ENCODE results near the gene AGAP1.

The AGAP1 gene

DNA sequence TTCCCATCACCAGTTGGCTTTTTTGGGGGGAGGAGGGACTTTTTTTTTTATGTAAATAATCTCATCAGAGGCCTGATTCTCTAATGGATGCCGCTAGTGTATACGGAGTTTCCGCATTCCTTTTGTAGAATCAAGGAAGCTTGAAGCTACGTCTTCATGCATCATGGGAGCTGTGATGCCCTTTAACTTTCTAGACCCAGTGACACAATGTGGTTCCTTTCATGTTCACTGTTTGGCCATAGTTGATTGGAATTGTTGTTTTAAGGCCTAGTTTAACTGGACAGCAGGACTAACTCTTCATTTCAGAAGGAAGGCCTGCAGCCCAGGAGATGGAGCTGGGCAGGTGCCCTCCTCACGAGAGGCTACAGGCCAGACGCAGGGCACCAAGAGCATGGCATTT is 287.9 kb downstream of the AGAP1 start:
- no peak for DNase-seq

DNA sequence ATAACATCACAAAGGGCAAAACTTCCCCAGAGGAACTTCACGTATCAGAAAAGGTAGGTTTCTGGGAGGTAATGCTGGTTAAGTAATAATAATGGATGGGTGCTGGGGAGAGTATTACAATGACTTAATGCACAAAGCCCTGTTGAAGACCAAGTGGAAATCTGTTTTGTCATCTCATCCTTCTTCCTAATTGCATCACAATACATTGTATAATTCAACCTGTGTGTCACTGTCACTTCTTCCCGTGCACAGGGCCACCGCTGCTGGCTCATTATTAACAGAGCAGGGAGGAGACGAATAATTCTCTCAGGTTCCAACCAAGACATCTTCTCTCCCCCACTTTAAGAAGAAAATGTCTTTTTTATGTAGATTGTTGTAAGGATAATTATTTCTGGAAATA is 290.9 kb downstream of the AGAP1 start:
- DNase-seq = no peak

DNA sequence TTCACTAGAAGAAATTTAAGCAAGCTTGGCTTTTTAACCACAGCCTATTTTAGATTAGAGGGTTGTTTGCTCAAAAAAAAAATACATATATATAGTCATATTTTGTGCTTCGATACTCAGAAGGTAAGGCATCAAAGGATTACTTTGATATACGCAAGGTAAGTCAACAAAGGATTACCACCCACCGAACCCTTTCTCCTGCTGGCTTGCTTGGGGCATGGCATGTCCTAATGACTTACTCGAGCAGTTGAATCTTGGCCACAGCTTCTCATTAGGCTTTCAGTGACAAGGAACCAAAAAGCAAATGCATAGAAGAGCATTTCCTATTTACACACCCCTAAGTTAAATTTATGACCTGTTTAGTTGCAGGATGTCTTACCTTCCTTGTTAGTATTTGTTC is 295.7 kb downstream of the AGAP1 start:
- DNase-seq = no peak

DNA sequence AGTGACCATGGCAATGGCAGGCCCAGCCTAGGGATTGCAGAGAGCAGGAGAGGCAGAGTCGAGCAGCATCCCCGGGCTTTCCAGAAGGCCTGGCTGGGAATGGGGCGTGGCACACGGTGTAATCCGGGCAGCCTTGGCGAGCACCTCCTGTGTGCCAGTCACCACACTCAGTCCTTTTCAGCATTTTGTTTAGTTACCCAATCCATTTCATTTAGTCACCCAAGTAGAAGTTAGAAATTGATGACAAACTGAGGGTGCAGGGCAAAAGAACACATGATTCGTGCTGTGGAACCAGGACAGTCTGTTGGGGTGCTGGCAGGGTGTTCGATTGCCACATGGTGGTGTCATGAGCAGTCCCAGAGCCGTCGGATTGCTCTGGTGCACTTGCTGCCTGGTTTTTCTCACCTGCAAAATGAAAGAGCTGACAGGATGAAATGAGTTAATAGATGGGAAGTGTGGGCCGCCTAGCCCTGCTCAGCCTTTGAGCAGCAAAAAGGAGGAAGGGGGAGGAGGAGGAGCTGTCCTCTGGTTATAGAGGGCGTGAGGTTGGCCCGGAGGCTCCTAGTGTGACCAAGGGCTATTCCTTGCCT is 299.4 kb downstream of the AGAP1 start:
- DNase-seq = no peak

DNA sequence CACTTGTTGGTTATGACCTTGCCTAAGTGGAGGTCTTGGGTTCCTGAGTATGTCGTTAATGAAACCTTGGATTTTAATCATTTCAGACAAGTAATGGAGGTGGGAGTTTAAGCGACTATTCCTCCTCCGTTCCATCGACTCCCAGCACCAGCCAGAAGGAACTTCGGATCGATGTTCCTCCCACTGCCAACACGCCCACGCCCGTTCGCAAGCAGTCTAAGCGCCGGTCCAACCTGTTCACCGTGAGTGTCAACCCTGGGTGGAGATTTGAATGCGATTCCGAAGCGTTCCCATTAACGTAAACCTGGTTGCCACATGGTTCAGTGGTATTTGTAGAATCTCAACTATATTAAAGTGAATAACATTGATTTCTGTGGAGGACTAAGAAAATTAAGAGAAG is 305.4 kb downstream of the AGAP1 start:
- DNase-seq = no peak

DNA sequence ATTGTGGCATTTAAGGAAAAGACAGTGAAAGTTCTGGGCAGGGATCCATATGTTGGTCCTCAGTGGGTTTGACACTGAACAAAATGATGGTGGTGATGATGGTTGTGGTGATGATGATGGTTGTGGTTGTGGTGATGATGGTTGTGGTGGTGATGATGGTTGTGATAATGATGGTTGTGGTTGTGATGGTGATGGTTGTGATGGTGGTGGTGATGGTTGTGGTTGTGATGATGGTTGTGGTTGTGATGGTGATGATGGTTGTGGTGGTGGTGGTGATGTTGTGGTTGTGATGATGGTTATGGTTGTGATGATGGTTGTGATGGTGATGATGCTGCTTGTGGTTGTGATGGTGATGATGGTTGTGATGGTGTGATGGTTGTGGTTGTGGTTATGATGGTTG is 308.7 kb downstream of the AGAP1 start:
- no peak for DNase-seq

DNA sequence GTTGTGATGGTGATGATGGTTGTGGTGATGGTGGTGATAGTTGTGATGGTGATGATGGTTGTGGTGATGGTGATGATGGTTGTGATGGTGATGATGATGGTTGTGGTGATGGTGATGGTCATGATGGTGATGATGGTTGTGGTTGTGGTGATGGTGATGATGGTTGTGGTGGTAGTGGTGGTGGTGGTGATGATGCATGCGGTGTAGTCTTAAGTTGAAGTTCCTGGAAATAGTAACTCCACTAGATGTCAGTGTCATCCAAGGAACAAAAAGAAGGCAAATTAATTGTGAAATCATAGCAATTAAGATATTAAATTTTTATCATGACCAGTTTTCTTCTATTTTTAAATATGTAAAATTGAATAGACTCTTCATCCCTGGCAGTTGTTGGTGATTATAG is 309.2 kb downstream of the AGAP1 start:
- DNase-seq = no peak

DNA sequence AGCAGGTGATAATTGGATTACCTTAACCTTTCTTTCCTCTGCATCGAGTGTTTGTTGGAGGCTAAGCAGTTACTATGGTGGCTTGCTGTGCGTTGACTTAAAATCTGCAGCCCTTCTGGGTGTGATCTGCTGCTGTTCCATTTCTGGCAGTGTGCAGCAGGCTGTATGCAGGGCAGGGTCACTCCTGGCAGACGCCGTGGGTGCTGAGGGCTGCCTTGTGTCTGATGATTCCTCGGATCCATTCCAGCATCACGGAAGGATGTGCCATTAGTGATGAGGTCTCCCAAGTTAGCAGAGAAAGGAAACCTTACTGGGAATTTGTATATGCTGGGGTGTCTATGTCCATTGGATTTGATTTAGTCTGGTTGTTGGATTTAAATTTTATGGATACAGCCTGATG is 310.8 kb downstream of the AGAP1 start:
- DNase-seq = no peak

DNA sequence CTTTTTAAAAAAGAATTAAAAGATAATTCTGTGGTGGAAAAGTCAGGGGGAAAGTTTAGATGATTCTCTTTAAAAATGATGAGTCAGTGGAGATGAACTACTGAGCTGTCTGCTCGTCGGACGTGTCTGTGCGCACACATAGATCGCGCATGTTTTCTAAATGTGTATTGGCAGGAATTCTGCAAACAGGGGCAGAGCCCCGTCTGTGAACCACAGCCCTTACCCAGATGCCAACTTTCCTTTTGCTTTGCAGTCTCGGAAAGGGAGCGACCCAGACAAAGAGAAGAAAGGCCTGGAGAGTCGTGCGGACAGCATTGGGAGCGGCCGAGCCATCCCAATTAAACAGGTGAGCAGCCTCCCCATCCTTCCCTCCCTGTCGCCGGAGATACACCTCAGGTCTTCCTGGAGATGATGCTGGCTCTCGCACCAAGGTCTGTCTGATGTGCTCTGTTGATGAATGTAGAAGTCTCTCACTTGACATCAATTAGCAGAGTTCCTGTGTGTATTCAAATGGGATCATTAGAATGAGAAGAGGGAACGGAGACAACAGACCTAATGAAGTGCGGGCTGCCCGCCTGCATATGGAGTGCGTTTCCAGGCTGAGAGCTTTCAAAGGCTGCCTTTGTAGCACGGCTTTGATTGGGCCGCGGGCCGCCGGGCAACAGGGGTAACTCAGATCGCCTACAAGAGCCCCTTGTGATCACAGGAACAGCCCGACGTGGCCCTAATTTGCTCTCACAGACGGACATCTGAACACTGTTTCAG is 313.3 kb downstream of the AGAP1 start:
- DNase-seq = peak; percentile 70

DNA sequence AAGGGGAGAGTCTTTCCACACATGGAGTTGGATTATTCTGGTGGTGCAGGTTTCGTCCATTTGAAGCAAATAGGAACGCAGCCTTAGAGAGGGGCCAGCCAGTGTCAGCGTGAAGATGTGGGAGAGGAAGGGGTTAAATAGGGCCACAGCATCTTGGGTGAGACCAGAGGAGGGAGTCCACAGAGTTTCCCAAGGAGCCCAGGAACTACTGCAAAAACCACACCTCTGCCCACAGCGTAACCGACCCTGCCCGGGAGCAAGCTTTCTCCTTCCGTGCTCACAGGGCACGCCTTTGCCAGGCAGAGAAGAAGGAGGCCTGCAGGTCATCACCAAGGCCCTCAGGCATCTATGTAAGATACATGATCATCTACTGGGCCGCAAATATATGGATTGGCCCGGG is 314.5 kb downstream of the AGAP1 start:
- DNase-seq = no peak

DNA sequence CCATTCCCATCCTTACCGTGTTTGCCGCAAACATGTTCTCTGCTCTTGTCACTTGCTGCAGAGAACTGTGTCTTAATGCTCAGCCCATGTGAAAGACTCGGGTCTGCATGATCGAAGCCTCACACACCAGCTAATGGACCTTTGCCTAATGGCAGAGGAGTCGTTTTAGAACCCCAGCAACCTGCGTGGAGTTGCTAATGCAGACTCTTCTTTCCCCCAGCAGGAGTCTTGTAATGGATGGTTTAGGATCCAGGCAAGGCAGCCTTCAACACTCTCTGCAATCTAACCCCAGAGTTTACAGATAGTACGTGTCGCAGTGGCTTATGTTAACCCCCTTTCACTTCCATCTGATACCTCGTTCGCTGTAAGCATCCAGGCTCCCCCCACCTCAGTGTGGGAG is 316.4 kb downstream of the AGAP1 start:
- DNase-seq = no peak

DNA sequence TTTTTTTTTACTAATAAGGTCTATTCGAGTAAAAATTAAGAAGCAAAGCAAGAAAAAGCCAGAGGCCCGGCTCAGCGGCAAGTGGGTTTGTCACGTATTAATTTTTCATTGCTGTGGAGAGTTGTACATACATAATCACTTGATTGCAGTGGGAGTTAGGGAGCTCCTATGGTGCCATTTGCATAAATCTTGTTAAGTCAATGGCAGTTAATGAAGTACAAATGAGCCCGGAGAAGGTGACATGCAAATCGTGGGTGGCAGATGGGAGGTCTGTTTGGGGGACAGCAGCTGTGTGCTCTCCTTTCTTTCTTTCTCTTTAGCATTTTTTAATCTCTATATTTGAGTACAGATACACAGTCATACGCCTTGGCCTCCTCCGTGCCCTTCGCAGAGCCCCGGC is 317.0 kb downstream of the AGAP1 start:
- no peak for DNase-seq

DNA sequence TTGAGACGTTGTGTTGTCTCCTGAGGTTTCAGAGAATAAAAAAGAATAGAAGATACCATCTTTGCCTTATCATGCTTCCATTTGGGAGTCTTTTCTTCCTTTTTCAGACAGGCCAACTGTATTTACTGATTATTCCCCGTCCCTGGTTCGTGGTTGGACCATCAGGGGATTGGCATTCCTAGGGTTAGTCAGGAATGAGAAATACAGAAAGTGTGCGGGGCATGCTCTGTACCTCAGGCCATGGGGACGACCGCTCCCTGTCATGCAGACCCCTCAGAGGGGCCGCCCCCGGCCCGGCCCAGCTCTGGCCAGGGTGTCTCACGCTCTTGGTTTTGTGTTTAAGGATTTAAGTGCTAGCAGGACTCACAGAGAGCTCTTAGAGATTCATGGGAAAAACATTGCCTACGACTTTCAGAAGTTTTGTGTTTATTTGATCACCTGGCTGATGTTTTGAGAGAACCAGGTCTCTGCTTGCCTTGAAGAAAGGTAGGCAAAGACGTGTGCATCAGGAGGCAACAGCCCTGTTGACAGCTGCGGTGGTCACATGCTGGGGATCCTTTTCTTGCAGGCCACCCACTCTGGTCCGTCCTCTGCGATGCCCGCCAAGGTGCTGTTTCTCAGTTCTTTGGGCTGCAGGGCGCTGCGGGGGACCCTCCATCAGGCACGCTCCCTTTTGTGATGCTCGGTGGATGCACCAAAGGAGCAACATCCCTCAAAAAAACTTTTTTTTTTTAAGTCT is 317.8 kb downstream of the AGAP1 start:
- DNase-seq = no peak

DNA sequence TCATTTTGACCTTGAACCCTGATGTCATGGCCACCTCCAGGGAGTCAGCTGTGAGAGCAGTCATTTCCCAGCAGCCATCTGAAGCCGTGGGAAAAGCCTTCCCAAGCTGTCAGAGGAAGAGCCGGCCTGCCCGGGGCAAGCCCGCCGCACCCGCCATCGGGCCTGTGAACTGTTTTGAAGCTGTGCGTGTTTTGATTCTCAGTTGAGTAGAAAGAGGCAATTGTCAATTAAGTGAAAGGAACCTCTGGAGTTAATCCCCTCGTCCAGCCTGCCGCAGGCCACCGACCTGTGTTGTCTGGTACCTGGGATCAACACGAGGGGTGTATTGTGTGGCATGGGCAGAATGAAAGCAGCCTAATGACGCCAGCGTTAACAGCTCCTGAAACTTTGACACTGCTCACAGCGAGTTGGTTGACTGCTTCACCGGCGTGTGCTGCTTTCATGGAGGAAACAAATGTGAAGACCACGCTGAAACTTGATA is 318.4 kb downstream of the AGAP1 start:
- DNase-seq = peak; percentile 49

DNA sequence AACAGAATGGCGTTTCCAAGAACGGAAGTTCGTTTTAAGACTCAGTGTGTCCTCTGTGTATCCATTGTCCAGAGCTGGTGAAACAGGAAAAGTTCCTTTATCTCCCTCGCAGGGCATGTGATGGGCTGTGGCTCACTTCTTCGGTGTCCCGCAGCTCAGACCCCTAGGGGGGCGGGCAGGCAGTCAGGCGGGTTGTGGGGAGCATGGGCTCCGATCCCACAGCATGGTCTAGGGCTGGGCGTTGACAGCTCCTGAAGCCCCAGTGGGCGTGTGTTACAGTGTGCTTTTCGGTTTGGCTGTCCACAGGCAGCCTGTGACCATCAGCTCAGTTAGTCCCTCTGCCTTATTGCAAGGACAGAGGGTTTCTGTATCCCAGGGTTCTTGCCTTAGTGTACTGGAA is 319.6 kb downstream of the AGAP1 start:
- no peak for DNase-seq

DNA sequence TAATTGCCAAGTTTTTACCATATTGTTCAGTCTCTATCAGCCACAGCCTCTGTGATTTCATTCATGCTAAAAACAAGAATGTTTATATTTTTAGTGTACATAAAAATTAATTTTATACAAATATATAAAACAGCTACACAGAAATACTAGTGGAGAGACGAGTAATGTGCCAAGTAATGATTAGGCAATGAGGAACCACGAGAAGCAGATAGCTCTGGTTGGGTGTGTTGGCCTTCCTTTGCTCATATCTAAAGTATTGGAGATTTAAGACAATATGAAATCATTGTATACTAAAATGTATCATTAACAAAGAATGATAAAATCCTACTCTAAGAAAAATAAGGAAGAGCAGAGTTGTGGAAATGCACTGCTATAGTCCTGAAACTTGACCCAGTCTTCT is 326.7 kb downstream of the AGAP1 start:
- no peak for DNase-seq

DNA sequence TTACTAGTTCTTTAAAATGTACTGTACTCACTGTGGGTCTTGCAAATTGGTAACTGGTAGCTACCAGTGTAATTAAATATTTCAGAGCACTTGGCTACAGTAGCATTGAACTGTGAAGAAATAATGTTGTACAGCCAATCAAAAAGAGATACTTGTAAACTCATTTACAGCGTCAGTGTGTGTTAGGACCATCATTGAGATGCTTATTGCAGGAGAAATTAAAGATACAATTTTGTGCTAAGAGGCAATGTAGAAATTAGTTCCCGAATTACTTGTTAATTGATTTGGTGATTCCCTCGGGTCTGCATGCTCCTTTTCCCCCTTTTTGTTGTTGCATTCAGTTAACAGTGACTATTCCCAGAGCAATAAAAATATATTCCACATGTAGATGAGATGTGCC is 330.5 kb downstream of the AGAP1 start:
- DNase-seq = no peak

DNA sequence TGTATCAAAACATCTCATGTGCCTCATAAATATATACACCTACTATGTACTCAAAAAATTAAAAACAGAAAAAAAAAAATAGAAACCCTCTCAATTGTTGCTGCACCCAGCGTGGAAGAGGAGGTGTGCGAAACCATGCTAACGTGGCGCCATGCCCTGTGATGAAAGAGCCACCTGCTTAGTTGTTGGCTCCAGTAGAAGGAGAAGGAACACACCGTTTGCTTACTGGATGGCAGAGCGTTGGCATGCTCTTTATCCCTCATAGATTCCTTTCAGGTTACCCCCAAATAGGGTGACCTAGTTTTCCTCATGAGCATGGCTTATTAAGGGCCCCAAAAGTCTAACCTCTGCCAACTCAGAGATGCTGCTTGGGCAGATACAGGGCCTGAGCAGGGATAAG is 332.1 kb downstream of the AGAP1 start:
- no peak for DNase-seq

DNA sequence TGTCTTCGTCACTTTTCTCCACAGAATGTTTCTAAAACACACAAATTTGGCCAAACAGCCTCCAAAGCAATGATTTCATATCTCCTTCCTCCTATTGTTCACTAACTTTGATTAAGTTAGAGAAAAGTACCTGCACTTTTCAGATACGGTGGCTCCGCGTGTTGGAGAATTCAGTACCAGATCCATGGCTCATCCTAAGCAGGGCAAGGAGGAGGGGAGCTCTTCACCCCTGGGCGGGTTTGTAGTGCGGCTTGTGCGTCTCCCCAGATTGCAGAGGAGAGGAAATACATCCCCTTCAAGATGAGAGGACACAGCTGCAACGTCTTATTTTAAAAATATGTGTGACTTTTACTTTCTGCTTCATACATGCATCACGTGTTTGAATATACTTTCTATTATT is 333.0 kb downstream of the AGAP1 start:
- no peak for DNase-seq

DNA sequence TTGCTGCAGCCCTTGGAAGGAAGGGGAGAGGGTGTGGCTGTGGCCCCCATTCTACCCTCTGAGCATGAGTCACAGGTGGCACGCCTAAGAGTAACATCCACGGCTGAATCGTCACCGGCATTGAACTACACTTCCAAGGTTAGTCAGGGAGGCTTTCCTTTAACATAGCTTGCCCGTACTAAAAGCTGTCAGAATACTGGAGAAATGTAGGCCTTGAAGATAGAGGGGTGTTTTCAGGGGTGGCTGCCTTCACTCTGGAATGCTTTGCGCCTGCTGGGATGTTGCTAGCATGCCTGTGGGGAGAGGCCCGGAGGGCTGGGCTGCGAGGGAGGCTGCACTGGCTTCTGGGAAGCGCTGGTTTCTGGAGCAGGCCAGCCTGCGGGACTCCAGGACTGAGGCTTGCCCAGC is 333.7 kb downstream of the AGAP1 start:
- no peak for DNase-seq

DNA sequence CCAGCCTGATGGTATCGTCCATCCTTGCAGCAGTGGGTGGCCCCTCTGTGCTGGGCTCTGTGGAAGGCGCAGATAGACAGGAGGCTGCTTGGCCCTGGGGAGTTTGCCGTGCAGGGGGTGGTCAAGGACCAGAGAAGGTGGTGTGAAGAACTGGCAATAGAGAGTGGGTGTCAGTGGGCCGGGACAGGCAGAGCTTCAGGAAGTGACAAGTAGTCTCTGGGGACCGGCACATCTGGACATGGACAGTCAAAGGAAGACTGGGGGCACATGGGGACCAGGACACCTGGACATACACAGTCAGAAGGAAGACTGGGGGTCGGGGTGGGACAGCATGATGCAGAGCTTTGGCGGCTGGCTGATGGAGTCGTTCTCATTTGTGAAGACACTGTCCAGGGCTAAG is 335.9 kb downstream of the AGAP1 start:
- DNase-seq = no peak

DNA sequence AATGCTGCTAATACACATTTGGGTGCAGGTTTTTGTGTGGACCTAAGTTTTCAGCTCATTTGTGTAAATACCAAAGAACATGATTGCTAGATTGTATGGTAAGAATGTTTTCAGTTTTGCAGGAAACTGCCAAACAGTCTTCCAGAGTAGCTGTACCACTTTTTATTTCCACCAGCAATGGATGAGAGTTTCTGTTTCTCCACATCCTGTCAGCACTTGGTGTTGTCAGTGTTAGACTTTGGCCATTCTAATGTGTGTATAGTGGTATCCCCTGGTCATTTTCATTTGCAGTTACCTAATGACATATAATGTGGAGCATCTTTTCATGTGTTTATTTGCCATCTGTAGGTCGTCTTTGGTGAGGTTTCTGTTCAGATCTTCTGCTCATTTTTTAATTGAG is 337.9 kb downstream of the AGAP1 start:
- DNase-seq = no peak

DNA sequence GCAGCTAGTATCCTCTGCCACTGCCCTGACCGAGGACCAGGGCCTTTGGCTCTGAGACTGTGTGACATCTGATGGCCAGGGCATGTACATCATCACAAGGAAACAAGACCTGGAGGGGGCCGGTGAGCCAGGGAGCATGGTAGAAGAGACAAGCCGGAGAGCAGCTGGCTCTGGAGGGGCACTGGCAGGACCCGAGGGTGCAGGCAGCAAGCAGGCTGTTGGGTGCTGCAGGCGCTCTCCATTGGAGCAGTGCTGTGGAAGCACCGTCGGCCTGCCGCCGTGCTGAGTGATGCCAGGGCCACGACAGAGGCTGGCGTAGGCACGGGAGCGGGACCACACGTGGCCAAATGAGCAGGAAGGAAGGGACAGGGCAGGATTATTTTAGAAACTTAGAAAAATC is 339.1 kb downstream of the AGAP1 start:
- DNase-seq = no peak

DNA sequence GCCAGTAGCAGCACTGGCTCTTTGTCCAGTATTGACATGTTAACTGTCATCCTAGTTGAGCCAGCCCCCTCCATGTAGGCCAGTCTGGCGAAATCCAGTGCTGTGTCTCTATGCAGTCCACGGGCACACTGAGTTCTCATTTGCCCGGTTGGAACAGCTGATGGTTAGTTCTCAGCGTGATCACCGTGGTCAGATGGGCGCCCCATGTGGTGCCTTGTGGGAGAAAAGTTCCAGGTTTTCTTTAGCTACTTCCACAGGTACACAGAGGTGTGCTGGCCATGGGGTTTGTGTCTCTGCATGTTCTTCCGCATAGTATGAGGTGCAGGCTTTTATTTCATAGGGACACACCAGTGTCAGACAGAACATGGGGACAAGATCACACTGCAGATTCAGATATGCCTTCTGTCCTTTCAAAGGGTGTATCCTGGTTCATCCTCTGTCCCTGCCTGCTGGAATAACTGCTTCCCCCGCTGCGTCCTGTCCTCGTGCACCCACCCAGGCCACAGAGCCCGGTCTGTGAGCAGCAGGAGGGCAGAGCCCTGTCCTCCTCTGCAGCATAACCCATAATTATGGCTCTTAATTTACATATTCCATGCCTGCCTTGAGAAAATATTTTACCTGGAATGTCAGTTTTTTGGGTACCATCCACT is 340.3 kb downstream of the AGAP1 start:
- DNase-seq = no peak

Measured in retina (tissue), 1 donor.